DOHH2 (cell line): ENCODE results near the gene NAP1L4.

Source experiments
- CTCF ChIP-seq: fragments of 200-600 bp; sonication (generic); IDR thresholded peaks from one replicate; pipeline ENCODE4 v1.5.1; 2014; ENCODE audit warnings: antibody characterized with exemption, mild to moderate bottlenecking, low read depth, low read length; ENCODE audit not compliant: poor library complexity, severe bottlenecking
- EZH2phosphoT487 ChIP-seq: fragments of 200-600 bp; sonication (generic); IDR thresholded peaks from 2 replicates; pipeline ENCODE4 v1.6.1; 2017; ENCODE audit warnings: borderline replicate concordance, mild to moderate bottlenecking, antibody characterized with exemption, low read length, moderate library complexity, mixed read lengths

- TF ChIP-seq CTCF: no peak
- TF ChIP-seq EZH2phosphoT487: no peak
Observed at GRCh38 chr11:2958251-2958650, 33.9 kb downstream of the NAP1L4 start.
